ENCODE results near the gene TUBGCP2.
"Not testable (repeated sequence)": the region's sequence is repeated elsewhere in the genome, so short reads cannot be mapped to it uniquely, and the experiment has no call there.

The TUBGCP2 gene

DNA sequence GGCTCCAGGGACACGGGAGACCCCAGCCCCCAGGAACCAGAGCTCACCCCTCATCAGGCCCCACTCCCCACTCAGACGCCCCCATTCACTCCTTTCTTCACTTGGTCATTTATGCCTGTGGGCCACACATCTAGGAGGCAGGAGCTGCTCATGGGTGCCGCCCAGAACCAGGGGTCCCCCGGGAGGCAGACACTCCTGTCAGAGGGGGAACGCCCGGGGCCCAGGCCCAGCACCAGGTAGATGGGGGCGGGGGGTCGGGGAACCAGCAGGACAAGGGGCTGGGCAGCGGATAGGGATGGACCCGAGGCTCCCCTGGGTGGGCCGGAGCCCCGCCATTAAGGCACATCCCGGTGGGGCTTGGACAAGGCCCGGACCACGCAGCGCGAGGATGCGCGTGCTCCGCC, 16.2 kb upstream of the TUBGCP2 start:
- TF ChIP-seq, protein P1, sequence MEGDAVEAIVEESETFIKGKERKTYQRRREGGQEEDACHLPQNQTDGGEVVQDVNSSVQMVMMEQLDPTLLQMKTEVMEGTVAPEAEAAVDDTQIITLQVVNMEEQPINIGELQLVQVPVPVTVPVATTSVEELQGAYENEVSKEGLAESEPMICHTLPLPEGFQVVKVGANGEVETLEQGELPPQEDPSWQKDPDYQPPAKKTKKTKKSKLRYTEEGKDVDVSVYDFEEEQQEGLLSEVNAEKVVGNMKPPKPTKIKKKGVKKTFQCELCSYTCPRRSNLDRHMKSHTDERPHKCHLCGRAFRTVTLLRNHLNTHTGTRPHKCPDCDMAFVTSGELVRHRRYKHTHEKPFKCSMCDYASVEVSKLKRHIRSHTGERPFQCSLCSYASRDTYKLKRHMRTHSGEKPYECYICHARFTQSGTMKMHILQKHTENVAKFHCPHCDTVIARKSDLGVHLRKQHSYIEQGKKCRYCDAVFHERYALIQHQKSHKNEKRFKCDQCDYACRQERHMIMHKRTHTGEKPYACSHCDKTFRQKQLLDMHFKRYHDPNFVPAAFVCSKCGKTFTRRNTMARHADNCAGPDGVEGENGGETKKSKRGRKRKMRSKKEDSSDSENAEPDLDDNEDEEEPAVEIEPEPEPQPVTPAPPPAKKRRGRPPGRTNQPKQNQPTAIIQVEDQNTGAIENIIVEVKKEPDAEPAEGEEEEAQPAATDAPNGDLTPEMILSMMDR (IDR thresholded peaks at IDR 0.05; ENCODE audit: low read depth, low read length, poor library complexity, severe bottlenecking) = no peak
- Histone ChIP-seq H3K9me2 (replicated peaks; ENCODE audit: control insufficient read depth, low read length) (no peaks in the 10 kb centered on the region), H3K27ac (ENCODE audit: low read depth, low read length) (no peak overlapping the region), H3K9me3 (ENCODE audit: control insufficient read depth, insufficient read depth, low read length) (peaks cover 3% of the 10 kb centered on the region; the same call in 1 of the 2 replicates), H3K27me3 (ENCODE audit: control insufficient read depth, low read length) (peaks cover 29% of the 10 kb centered on the region), H4K20me1 (ENCODE audit: control insufficient read depth, insufficient read depth, low read depth, low read length) (no peaks in the 10 kb centered on the region), H3K79me2 (ENCODE audit: control insufficient read depth, low read length) (no peaks in the 10 kb centered on the region), H3K36me3 (ENCODE audit: control insufficient read depth, low read length) (no peaks in the 10 kb centered on the region), H3F3A (ENCODE audit: control insufficient read depth, insufficient read depth) (peaks cover 3% of the 10 kb centered on the region; the same call in 1 of the 2 replicates), H3K4me1 (ENCODE audit: control insufficient read depth, low read length) (peaks cover 9% of the 10 kb centered on the region), H3K4me2 (ENCODE audit: low read length) (peak overlapping the region; percentile 43), H3K4me3 (ENCODE audit: low read length) (no peak overlapping the region)

DNA sequence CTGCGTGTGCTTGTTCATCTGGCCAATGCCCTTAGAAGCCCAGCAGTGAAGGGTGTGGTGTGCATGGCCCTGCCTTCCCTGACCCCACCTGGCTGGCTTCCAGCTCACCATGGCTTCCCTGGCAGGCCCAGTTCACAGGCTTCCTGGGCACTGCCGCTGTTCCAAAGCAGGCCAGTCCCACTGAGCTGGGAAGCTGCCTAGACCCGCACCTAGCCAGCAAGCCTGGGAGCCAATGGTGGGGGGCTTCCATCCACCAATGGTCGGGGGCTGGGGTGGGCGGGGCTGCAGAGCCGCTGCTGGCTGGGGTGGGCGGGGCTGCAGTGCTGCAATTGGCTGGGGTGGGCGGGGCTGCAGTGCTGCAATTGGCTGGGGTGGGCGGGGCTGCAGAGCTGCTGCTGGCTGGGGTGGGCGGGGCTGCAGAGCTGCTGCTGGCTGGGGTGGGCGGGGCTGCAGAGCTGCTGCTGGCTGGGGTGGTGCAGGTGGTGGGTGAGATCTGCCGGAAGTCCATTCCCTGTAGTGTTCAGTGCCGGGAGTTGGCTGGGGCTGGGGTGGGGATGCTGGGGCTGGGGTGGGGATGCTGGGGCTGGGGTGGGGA, 15.6 kb upstream of the TUBGCP2 start:
- Histone ChIP-seq H3K27me3 (ENCODE audit: control insufficient read depth, low read length) (peaks cover 26% of the 10 kb centered on the region), H3K36me3 (ENCODE audit: control insufficient read depth, low read length) (no peaks in the 10 kb centered on the region), H3K79me2 (ENCODE audit: control insufficient read depth, low read length) (no peaks in the 10 kb centered on the region), H4K20me1 (ENCODE audit: control insufficient read depth, insufficient read depth, low read depth, low read length) (no peaks in the 10 kb centered on the region), H3K27ac (ENCODE audit: low read depth, low read length) (no peak overlapping the region), H3F3A (ENCODE audit: control insufficient read depth, insufficient read depth) (0 out of 2 replicates have a peak, but pooled peaks cover 3% of the 10 kb centered on the region), H3K9me2 (replicated peaks; ENCODE audit: control insufficient read depth, low read length) (no peaks in the 10 kb centered on the region), H3K4me2 (ENCODE audit: low read length) (peak overlapping the region; percentile 21; the same call in 1 of the 2 replicates), H3K9me3 (ENCODE audit: control insufficient read depth, insufficient read depth, low read length) (peaks cover 3% of the 10 kb centered on the region; the same call in 1 of the 2 replicates), H3K4me1 (ENCODE audit: control insufficient read depth, low read length) (peaks cover 4% of the 10 kb centered on the region), H3K4me3 (ENCODE audit: low read length) (no peak overlapping the region)
- no peak for TF ChIP-seq EZH2phosphoT487 (IDR thresholded peaks at IDR 0.05; ENCODE audit: borderline replicate concordance, low read length)
- TF ChIP-seq, protein P1 (IDR thresholded peaks at IDR 0.05; ENCODE audit: low read depth, low read length, poor library complexity, severe bottlenecking) = no peak

DNA sequence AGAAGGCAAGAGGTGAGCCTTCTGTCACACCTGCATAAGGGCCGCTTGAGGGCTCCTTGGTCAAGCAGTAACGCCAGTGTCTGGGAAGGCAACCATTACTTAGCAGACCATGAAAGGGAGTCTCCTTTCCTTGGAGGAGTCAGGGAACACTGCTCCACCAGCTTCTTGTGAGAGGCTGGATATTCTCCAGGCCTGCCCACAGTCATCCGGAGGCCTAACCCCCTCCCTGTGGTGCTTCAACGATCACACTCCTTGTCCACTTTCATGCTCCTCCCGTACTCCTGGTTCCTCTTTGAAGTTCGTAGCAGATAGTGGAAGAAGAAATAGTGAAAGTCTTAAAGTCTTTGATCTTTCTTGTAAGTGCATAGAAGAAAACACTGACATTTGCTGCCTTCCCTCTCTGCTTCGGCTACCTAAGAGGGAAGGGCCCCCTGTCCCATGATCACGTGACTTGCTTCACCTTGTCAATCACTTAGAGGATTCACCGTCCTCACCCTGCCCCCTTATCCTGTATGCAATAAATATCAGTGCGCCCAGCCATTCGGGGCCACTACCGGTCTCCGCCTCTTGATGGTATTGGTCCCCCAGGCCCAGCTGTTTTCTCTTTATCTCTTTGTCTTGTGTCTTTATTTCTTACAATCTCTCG, 13.5 kb upstream of the TUBGCP2 start:
- peaks cover 14% of the 10 kb centered on the region for H3K27me3 ChIP-seq (ENCODE audit: control insufficient read depth, low read length)
- not testable (repeated sequence) for H3K4me3 ChIP-seq (ENCODE audit: low read length); H3K36me3 ChIP-seq (ENCODE audit: control insufficient read depth, low read length); H3K9me3 ChIP-seq (ENCODE audit: control insufficient read depth, insufficient read depth, low read length); H4K20me1 ChIP-seq (ENCODE audit: control insufficient read depth, insufficient read depth, low read depth, low read length); H3K4me1 ChIP-seq (ENCODE audit: control insufficient read depth, low read length); H3K9me2 ChIP-seq (replicated peaks; ENCODE audit: control insufficient read depth, low read length); H3F3A ChIP-seq (ENCODE audit: control insufficient read depth, insufficient read depth); H3K79me2 ChIP-seq (ENCODE audit: control insufficient read depth, low read length); H3K27ac ChIP-seq (ENCODE audit: low read depth, low read length); H3K4me2 ChIP-seq (ENCODE audit: low read length)

DNA sequence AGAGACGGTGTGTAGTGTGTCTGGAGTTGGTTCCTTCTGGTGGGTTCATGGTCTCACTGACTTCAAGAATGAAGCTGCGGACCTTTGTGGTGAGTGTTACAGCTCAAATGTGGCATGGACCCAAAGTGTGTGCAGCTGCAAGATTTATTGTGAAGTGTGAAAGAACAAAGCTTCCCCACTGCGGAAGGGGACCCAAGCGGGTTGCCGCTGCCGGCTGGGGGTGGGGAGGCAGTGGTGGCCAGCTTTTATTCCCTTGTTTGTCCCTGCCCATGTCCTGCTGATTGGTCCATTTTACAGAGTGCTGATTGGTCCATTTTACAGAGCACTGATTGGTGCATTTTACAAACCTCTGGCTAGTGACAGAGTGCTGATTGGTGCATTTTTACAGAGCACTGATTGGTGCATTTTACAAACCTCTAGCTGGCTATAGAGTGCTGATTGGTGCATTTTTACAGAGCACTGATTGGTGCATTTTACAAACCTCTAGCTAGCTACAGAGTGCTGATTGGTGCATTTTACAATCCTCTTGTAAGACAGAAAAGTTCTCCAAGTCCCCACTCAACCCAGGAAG, 12.3 kb upstream of the TUBGCP2 start:
- H3K27ac ChIP-seq (ENCODE audit: low read depth, low read length); H3K4me2 ChIP-seq (ENCODE audit: low read length); H3K9me2 ChIP-seq (replicated peaks; ENCODE audit: control insufficient read depth, low read length): not testable (repeated sequence)

More for the DNA sequence above, 12.3 kb upstream of the TUBGCP2 start:
- H3K4me1 ChIP-seq (ENCODE audit: control insufficient read depth, low read length); H3K9me3 ChIP-seq (ENCODE audit: control insufficient read depth, insufficient read depth, low read length); H3K4me3 ChIP-seq (ENCODE audit: low read length); H3F3A ChIP-seq (ENCODE audit: control insufficient read depth, insufficient read depth); H3K27me3 ChIP-seq (ENCODE audit: control insufficient read depth, low read length); H3K79me2 ChIP-seq (ENCODE audit: control insufficient read depth, low read length); H4K20me1 ChIP-seq (ENCODE audit: control insufficient read depth, insufficient read depth, low read depth, low read length); H3K36me3 ChIP-seq (ENCODE audit: control insufficient read depth, low read length): not testable (repeated sequence)
